NCI-H146 (cell line): Measurements from ENCODE around the gene ACSL1.

Experiments
- DNase-seq: peaks from one replicate; lab custom pipeline; 2025; lab: John Stamatoyannopoulos, UW

The ACSL1 gene

DNA sequence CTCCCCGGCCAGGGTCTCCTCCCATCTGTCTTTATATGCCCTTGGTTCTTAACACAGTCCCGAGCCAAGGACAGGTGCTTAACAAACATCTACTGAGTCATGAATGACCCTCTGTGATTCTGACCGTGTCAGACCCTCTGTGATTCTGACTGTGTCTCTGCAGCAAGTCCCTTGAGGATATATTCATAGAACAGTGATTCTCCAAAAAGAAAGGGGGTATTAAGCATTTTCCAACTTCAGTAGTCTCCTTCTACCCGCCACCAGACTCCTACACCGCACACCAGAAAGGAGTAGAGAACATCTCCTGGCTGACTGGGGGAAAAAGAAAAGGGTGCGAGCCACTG, 13.6 kb downstream of the ACSL1 start:
- DNase-seq, result no peak

DNA sequence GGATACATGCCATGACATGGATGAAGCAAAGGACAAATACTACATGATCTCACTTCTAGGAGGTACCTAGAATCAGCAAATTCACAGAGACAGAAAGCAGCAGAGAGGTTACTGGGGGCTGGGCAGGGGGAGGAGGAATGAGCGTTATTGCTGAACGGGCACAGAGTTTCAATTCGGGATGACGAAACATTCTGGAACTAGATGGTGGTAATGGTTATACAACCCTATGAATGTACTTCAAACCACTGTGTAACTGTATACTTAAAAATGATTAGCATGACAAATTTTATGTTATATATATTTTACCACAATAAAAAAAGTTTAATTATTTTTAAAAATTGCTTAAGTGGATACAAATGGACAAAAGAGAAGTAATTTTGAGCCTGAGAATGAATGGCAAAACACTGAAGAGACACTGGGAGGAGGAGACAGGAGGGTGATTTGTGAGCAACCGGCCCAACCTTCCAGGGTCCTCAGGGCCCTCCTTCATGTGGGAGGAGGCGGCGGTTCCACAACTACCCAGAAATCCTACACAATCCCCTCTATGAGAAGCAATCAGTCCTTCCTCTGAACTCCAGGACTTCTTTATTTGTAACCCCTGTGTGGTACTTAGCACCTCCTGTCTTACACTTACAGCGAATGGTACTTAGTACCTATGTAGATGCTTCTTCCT, 14.1 kb downstream of the ACSL1 start:
- DNase-seq, result no peak

DNA sequence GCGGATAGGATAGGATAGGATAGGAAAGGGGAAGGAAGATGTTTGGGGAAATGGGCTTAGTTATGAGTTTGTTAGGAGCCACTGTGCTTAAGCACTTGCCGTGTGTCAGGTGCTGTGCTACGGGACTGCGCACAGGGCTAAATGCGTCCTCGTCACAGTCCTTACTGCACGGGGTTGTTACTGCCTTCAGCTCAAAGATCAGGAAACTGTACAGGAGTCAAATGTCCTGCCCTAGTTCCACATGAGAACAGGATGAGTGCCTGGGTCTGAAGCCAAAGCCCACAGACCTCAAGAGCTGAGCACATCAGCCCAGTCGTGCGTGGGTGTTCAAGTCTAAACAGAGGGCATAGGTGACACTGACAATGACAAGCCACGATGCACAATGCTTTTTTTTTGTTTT, 15.0 kb downstream of the ACSL1 start:
- DNase-seq, result no peak

DNA sequence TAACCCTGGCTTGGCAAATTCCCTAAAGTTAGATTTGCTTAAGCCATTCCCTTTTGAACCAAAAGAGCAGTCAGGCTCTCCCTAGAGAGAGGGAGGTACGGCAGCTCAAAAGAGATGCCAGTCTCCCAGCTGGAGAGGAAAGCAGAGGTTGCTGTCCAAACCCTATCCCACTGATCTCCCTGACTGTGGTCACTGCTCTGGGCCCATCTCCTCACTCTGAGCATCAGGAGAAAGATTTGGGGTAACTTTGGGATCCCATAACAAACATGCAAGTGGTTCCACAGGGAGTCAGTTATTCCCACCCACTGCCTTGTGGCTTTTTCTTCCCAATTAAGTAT, 17.1 kb downstream of the ACSL1 start:
- no peak for DNase-seq

DNA sequence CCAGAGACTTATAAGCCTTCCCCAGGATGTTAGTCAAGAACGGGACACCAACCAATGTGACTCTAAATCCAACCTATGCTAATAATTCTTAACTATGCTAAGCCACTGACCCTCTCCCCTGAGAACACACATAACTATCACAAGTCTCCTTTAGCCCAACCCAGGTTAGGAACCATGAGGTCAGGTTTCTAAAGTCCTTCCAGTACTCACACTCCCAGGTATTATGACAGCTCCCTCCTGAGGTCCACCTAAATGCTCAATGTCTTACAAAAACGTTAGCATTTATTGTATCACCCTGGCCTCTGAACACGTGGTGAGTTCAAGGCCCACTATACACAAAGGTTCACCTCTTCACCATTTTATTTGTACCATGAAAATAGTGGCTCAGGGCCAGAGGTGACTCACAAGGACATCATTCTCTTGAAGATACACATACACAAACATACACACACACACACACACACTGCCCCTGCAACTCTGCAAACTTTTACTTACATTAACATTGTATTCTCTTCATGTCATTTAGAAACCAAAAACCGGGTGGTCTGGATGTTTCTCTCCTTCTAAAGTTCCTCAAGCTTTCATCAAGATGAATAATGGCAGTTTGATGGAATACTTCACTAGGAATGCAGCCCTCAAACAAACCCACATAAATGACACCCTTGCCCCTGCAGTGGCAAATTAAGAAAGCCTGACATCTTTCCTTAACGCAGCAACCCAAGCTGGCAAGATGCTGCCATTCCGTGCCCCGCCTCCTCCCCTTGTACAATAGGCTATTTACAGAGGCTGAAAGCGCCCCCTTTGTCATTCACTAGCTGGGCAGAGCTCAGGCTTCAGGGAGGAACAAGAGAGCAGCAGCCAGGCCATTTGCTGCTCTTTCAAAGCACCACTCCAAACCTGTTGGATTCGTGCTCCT, 17.7 kb downstream of the ACSL1 start:
- DNase-seq, result peak; percentile 35

DNA sequence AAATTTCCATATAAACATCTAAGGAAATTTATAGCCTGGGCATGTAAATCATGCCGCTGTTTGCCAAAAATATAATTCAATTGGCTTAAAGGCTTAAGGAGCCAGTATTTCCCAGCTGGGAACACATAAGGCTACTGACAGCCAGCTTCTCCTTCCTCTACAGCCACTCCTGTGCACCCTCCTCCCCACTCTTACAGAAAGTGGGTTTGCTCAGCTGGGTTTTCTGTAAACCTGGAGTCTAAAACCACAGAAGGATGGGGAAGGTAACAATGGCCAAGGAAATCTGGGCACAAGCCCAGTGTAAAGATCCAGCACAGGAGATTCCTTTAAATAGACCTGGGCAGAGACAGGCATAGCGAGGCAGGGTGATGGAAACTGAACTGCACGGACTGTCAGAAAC, 18.5 kb downstream of the ACSL1 start:
- DNase-seq, result no peak

DNA sequence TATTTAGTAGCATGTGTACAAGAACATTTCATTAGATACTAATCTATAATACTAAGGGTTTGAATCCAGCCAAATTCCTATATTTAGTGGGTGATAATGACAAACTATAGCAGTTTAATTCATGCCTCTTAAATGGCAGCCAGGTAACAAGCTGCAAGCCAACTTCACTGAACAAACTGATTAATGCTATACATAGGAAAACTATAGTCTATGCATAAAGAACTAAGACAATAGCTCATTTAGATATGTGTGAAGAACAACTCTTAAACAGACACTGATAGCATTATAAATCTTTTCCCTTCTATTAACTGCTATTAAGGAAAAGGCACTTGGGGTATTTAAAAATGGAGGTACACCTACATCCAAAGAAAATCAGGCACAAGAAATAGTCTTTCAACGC, 19.1 kb downstream of the ACSL1 start:
- DNase-seq, result no peak

DNA sequence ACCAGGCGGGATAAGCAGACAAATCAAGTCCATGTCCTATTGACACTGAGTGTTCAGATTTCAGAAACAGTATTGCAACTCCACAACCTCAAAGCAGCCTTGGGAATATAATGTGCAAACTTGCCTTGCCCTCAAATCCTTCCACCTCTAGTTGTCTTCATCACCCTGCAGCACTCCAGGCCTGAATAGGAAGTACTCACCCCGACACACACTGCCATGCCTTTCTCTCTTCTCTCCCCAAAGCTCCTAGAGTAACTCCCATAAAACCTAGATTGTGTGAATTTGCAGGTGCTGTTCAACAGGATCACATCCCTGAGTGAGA, 19.6 kb downstream of the ACSL1 start:
- DNase-seq, result no peak

DNA sequence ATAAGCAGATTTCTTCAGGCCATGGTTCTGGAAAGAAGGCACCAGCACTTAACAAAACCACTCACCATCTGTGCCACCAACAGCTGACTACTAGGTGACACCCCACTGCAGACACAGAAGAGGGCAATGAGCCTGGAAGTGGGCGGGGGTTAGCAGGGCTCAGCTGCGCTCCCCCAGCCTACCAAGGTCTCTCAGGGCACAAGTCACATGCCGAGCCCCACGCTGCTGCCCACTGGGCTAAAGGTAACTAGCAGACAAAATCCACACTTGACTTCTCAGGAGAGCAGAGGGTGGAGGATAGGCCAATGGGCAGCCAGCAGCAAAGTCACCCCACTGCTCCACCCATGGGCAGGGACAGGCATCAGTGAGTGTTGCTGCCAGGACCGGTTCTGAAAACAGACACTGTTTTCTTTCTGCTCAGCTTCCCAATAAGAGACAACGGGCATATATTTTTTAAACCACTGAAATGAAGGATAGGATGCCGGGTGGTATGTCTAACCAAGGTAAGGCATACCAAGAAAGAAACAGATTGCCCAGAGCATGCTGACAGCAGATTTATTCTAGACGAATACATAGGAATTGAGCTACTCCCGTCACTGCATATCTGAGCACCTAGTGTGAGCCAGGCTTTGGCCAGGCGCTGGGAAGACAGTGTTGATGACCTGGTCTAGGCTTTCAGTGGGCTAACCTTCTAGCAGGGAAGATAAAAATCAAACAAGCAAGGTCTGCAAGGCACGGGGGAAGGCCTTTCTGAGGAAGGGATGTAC, 20.1 kb downstream of the ACSL1 start:
- no peak for DNase-seq

DNA sequence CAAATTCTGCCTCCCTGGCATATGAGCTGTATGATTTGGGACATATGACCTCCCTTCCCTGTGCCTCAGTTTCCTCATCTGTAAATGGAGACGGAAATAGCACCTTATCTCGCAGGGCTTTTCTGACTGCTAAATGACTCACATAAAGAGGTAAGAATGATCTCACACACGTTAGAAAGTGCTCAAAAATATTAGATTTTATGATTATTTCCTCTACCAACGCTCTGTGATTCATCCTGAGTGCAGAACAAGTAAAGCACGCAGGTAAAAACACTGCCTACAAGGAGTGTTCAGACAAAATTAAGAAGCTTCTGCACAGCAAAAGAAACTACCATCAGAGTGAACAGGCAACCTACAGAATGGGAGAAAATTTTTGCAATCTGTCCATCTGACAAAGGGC, 21.1 kb downstream of the ACSL1 start:
- DNase-seq, result no peak

DNA sequence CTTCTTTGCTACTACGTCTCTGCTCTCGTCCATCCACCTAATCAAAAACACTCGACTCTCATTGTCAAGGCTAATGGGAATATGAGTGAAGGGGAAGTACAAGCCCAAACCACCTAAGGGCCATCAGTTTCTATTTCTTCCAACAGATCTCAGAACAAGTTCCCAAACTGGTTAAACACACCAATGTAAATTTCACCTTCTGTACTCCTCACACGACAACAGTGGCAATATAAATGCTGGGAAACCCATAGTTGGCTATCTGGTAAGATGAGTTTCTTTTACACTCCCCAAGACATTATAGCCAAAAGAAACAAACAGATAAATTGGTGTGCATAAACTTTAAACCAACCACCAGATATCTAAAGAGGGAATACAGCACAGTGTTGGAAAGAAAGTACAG, 21.9 kb downstream of the ACSL1 start:
- DNase-seq, result no peak

DNA sequence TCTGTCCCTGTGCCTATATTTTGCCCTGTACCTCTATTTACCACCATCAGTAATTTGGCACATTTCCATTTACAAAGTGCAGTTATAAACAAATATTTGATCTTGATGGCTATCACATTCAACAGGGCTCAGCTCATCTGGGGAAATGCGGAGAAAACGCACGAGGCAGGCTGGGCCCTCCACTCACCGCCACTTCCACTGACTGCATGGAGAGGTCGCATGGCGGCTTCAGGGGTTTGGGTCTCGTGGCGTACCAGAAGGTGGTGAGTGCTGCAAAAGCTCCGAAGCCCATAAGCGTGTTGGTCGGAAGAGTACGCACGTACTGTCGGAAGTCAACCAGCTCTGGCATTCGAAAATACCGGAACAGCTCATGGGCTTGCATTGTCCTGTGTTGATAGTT, 22.6 kb downstream of the ACSL1 start:
- no peak for DNase-seq

DNA sequence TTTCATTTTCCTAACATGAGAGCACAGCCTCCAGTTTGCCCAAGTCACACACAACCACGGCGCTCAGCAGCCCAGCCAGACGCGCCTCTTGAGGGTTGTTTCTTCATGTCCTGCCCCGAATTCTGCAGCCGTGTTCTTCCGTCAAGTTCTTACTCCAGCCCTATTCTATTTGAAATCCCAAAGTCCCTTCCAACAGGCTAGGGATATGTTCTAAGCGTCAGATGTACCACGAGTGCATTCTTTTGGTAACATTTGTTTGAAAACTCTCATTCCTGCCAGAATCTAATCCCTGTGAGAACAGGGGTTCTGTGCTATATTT, 23.1 kb downstream of the ACSL1 start:
- DNase-seq, result no peak

DNA sequence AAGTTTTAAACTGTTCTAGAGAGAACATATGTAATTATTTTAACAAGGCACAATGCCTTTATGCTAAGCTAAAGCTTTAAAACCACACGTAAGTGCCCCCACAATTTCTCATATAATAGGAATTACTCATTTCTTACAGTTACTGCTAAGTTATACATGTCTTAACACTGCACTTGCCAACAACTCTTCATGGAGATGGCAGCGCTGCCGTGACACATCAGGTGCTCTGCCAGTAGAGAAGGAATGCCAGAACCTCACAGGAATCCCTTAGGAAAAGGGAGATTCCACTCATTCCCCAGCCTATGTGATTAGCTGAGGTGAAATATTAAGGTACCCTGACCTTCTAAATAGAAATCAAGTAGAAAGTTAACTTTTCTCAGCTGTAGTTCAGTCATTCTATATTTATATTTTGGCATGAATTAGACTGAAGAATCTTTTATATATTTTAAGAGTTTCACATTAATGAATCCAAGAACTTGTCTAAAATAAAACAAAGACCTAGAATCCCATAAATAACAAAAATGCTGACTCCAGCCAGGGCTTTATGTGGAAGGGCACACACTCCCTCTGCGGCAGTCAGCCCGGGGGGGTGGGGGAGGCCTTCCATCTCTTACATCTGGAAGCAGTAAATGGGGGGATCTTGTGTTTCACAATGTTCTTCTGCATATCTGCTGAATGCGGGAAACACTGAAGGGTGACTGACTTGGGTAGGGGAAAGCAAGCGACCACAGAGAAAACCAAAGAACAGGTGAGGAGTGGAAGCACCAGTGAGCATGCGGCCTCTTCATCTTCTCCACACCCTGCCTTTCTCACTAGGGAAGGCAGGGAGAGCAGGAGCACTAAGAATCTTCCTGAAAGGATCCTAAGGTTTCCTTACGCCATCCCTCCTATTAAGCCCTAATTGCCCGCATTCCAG, 23.7 kb downstream of the ACSL1 start:
- DNase-seq, result no peak

DNA sequence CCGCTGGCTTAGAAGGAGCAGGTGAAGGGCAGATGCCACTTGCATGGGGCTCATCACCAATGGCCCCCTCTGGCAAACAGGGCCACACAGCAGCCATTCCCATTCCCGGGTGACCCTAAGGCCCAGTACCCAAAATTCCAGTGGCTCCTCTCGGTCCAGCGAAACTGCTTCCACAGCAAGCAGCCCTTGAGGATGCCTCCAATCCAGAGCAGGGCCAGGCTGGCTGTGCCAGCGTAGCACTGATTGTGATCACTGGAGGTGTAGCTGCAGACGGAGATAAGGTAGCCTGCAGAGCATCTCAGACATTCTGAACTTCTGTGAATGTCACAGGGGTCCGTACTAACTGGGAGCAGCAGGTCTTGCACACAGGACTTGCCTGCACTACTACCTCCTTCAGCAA, 27.3 kb downstream of the ACSL1 start:
- no peak for DNase-seq

DNA sequence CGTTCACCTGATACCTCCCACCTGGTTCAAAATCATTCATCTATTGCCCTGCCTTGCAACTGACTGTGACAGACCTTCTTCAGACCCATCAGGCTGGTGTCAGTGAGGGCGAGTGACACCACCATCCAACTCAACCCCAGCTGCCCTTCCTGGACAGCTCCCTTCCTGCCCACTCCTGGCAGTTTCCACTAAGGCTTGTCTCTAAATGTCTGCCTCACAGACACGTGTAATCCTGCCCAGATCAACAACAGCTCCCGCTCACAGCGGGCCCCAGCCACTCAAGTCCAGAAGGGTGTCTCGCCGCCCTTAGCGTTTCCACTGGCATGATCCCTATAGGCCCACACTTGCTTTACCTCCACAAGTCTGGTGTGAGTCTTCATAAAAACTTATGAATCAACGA, 28.9 kb downstream of the ACSL1 start:
- DNase-seq, result no peak

DNA sequence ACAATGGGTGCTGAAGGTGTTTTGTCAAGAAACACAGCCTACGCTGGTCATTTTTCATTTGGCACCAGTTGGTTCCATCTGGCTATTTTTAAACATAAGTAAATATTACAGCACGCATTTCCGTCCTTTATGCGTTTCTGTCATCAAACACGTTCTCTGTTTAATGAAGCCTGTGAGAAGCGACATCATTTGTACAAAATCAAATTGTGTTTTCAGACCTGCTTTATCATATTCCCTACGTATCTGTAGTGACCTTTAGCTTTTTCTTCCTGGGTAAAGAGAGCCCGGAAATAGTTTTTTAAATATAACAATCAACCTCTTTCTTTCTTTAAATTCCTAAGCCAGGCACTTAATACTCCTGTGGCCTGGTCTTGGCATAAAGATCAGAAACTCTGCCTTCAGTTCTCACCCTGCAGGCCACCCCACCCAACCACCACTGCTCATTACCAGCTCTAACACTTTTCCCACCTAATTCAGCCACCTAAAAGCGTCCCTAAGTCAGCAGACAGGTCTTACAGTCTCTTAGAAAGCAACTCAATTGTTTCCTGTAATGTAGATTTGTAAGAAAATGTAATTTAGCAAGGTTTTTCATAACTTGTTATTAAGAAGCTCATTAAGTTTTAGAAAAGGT, 30.4 kb downstream of the ACSL1 start:
- no peak for DNase-seq

DNA sequence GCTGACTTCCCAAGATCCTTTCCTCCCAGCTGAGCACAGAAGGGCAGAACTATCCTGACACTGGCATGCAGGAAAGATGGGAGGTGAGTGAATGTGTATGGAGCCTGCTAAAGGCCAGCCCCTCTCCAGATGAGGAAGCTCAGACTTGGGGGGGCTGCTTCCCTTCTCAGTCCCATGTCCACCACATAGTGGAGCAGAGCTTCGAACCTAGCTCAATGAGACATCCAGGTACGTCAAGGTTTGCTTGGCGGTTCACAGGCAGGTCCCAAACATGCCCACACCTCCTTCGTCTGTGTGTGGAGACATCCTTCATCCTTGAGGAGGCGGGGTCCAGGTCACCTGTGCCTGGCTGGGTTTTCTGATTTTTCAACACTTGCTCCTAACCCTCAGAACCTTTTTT, 31.3 kb downstream of the ACSL1 start:
- DNase-seq, result no peak

DNA sequence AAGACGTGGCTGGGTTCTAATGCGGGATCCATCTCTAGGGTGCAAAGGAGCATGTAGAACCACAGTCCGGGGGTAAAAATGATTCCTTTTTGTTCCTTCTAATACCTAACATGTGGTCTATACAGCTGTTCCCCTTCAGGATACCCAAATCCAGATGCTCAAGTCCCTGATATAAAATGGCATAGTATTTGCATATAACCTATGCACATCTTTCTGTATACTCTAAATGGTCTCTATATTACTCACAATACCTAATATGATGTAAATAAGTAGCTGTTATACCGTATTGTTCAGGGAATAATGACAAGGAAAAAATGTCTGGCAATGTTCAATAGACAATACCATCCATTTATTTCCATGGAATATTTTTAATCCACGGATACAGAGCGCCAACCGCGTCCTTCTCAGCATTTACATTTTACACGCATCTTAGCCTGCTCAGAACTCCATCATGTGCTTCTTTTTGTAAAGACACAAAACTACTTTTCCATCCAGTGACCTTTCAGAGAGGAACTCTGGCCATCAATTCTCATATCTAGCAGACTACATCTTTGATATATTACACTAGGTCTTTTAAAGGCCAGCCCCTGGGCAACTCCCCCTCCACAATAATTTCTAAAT, 31.9 kb downstream of the ACSL1 start:
- no peak for DNase-seq

DNA sequence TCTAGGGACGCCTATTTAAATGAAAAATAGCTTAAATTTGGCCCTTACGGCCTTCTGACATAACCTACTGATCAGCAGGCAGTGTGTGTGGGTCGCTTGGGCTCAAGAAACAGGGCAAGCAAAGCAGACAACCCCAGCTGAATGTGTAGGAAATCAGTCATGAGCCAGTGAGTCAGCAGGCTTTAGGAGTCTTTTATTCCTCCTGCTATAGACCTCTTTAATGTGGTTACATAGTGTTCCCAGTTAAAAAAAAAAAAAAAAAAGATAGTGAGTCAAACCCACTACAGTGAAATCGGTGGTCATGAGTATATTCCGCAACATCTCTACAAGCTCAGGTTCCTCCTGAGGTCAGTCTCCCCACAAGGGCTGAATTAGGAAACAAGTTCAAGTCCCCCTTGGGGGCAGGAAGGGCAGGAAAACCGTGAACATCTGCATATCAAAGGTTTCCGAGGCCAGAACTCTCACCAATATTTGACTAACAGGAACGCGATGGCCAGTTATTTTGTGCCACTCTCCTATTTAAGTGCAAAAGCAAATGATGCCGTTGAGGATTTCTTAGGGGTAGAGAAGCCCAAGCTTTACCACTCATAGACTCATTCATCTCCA, 32.7 kb downstream of the ACSL1 start:
- no peak for DNase-seq

DNA sequence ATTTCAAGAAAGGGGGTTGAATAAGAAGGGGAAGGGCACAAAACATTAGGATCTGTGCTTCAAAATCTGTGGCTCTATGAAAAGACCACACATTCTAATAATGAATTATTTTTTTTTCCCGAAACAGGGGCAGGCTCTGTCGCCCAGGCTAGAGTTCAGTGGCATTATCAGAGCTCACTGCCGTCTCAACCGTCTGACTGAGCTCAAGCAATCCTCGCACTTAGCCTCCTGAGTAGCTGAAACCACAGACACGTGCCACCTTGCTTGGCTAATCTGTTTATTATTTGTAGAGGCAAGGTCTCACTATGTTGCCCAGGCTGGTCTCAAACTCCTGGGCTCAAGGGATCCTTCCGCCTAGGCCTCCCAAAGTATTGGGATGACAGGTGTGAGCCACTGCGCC, 33.4 kb downstream of the ACSL1 start:
- DNase-seq, result no peak
